PC-9 (cell line): ENCODE results near the gene PPP4R3A. TPM values are rescaled to one million over a fixed set of nuclear protein-coding genes. Genes with fewer than 3 reads are reported as not detected.

ENCODE experiments used
- BruUV-seq: library from RNA; stranded (reverse); fragments of 400-500 nt; replicated peaks from 2 replicates; lab custom pipeline; 2021; lab: Mats Ljungman, UMichigan
- CTCF ChIA-PET: fragments of 300-600 bp; sonication (Branson Sonifier 250); formaldehyde crosslinking; loops from one replicate; lab custom pipeline; 2022; ENCODE audit warnings: antibody characterized with exemption; lab: Charles Lee
- POLR2A ChIA-PET: fragments of 300-600 bp; sonication (Branson Sonifier 250); formaldehyde crosslinking; loops from one replicate; lab custom pipeline; 2022; ENCODE audit warnings: antibody characterized with exemption; ENCODE audit not compliant: unreplicated experiment; lab: Charles Lee
- DNase-seq, 2 experiments: peaks; one replicate each; pipeline versions ENCODE4 v3.0.0 to v3.0.0-alpha.2; 2015 to 2022; ENCODE audit warnings: mixed read lengths in 1 of 2
- H2AFZ ChIP-seq: fragments of 200-600 bp; sonication (generic); 2 replicates; pipeline ENCODE4 v1.8.1; 2017; ENCODE audit warnings: antibody characterized with exemption
- H3F3A ChIP-seq: fragments of 200-600 bp; sonication (generic); 2 replicates; pipeline ENCODE4 v1.8.1; 2017; ENCODE audit warnings: antibody characterized with exemption, mild to moderate bottlenecking, low read depth; ENCODE audit not compliant: insufficient read depth
- H3K27ac ChIP-seq: fragments of 200-600 bp; sonication (generic); 2 replicates; pipeline ENCODE4 v1.6.1; 2016; ENCODE audit warnings: mixed run types
- H3K27me3 ChIP-seq: fragments of 200-600 bp; sonication (generic); 2 replicates; pipeline ENCODE4 v1.6.1; 2016; ENCODE audit warnings: low read depth, mixed run types; ENCODE audit not compliant: insufficient read depth
- H3K36me3 ChIP-seq: fragments of 200-600 bp; sonication (generic); 2 replicates; pipeline ENCODE4 v1.6.1; 2016; ENCODE audit warnings: low read depth, mixed run types
- H3K4me1 ChIP-seq: fragments of 200-600 bp; sonication (generic); replicated peaks from 2 replicates; pipeline ENCODE4 v1.6.1; 2016; ENCODE audit warnings: mixed run types; ENCODE audit not compliant: insufficient read depth
- H3K4me2 ChIP-seq: fragments of 200-600 bp; sonication (generic); 2 replicates; pipeline ENCODE4 v1.6.1; 2017; ENCODE audit warnings: mixed run types
- H3K4me3 ChIP-seq: fragments of 200-600 bp; sonication (generic); 2 replicates; pipeline ENCODE4 v1.6.1; 2016; ENCODE audit warnings: mixed run types
- H3K79me2 ChIP-seq: fragments of 200-600 bp; sonication (generic); 2 replicates; pipeline ENCODE4 v1.6.1; 2017; ENCODE audit warnings: low read depth, mixed run types
- H3K9me2 ChIP-seq: fragments of 200-600 bp; sonication (generic); 2 replicates; pipeline ENCODE4 v1.8.1; 2017; ENCODE audit warnings: mild to moderate bottlenecking; ENCODE audit not compliant: insufficient read depth
- H3K9me3 ChIP-seq: fragments of 200-600 bp; sonication (generic); 2 replicates; pipeline ENCODE4 v1.8.1; 2016; ENCODE audit warnings: low read depth; ENCODE audit not compliant: insufficient read depth
- H4K20me1 ChIP-seq: fragments of 200-600 bp; sonication (generic); 2 replicates; pipeline ENCODE4 v1.8.1; 2017; ENCODE audit not compliant: insufficient read depth
- EZH2 ChIP-seq: fragments of 200-600 bp; sonication (generic); IDR thresholded peaks from 2 replicates; pipeline ENCODE4 v1.8.0; 2017; ENCODE audit warnings: antibody characterized with exemption, low read depth
- intact Hi-C: fragments of 100-400 bp; cut with micrococcal nuclease; formaldehyde crosslinking; loops from one replicate; pipeline ENCODE4 v1.10.0; 2022; ENCODE audit not compliant: unreplicated experiment
- total RNA-seq: library from RNA; stranded (reverse); gene quantifications from 2 replicates; pipeline ENCODE4 v1.2.3, GENCODE V29; 2021
- TF ChIP-seq, protein P1 (sequence below): fragments of 200-600 bp; sonication (generic); conservative IDR thresholded peaks from 2 replicates; pipeline ENCODE4 v1.6.1; 2017; ENCODE audit warnings: mixed run types, antibody characterized with exemption, mild to moderate bottlenecking, moderate library complexity

The PPP4R3A gene
- total RNA-seq, 1 experiment from 2014 or later, result 14.8 TPM

DNA sequence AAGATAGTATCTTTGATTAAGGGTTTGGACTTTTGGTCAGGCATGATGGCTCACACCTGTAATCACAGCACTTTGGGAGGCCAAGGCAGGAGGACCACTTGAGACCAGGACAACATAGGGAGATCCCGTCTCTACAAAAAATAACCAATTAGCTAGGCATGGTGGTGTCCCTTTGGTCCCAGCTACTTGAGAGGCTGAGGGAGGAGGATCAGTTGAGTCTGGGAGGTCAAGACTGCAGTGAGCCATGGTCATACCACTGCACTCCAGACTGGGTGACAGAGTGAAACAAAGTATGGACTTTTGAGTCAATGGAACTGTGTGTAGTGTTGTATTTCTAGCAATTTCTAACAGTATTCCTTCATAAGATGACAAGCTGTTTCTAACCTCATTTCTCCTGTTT, 53.8 kb downstream of the PPP4R3A start:
- Histone ChIP-seq H4K20me1 (no peaks in the 10 kb centered on the region), H3K4me3 (no peak overlapping the region), H3F3A (no peaks in the 10 kb centered on the region), H3K4me2 (no peak overlapping the region), H3K4me1 (no peaks in the 10 kb centered on the region), H3K27me3 (no peaks in the 10 kb centered on the region), H2AFZ (no peak overlapping the region), H3K79me2 (no peaks in the 10 kb centered on the region), H3K9me2 (no peaks in the 10 kb centered on the region), H3K9me3 (no peaks in the 10 kb centered on the region), H3K36me3 (no peaks in the 10 kb centered on the region), H3K27ac (no peak overlapping the region)
- no peak for DNase-seq
- CTCF ChIA-PET, result no interaction called here
- POLR2A ChIA-PET, result no interaction called here
- intact Hi-C loops, result no loop called here
- BruUV-seq, result no TSS peak
- TF ChIP-seq EZH2, result no peak
- TF ChIP-seq, protein P1, sequence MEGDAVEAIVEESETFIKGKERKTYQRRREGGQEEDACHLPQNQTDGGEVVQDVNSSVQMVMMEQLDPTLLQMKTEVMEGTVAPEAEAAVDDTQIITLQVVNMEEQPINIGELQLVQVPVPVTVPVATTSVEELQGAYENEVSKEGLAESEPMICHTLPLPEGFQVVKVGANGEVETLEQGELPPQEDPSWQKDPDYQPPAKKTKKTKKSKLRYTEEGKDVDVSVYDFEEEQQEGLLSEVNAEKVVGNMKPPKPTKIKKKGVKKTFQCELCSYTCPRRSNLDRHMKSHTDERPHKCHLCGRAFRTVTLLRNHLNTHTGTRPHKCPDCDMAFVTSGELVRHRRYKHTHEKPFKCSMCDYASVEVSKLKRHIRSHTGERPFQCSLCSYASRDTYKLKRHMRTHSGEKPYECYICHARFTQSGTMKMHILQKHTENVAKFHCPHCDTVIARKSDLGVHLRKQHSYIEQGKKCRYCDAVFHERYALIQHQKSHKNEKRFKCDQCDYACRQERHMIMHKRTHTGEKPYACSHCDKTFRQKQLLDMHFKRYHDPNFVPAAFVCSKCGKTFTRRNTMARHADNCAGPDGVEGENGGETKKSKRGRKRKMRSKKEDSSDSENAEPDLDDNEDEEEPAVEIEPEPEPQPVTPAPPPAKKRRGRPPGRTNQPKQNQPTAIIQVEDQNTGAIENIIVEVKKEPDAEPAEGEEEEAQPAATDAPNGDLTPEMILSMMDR, result no peak

DNA sequence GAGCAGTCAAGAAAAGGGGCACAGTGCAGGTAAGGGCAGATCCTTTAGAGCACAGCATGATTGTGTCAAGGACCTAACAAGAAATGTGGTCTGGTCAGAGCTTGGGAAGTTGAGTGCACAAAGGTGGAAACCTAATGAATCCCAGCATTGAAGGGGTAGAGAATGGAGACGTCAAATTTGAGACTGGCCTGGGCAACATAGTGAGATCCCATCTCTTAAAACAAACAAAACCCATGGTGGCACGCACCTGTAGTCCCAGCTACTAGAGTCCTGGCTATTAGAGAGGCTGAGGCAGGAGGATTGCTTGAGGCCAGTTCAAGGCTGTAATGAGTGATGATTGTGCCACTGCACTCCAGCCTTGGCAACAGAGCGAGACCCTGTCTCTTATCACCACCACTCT, 55.5 kb downstream of the PPP4R3A start:
- CTCF ChIA-PET, result no interaction called here
- POLR2A ChIA-PET, result no interaction called here

DNA sequence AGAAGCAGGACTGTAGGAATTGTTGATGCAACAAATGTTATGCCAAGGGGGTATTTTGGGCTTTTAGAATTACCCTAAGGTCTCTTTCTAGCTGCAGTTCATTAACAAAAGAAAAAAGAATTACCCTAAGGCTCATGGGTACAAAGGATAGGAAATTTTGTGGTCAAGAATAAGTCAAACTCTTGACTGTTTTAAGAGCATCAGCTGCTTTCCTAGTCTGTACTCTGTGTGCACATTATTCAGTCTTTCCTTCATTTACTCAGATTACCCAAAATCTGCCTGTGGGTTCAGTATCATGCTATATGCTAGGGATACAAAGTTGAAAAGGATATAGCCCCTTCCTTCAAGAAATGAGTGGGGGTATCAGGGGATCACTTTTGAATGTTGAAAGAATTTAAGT, 56.0 kb downstream of the PPP4R3A start:
- Histone ChIP-seq H3K79me2 (no peaks in the 10 kb centered on the region), H3K9me2 (no peaks in the 10 kb centered on the region), H2AFZ (no peak overlapping the region), H4K20me1 (no peaks in the 10 kb centered on the region), H3K4me2 (no peak overlapping the region), H3K4me1 (no peaks in the 10 kb centered on the region), H3K27ac (no peak overlapping the region), H3K4me3 (no peak overlapping the region), H3K36me3 (no peaks in the 10 kb centered on the region), H3K9me3 (no peaks in the 10 kb centered on the region), H3K27me3 (no peaks in the 10 kb centered on the region), H3F3A (no peaks in the 10 kb centered on the region)
- POLR2A ChIA-PET, result no interaction called here
- no TSS peak for BruUV-seq
- TF ChIP-seq, protein P1, result no peak
- no peak for TF ChIP-seq EZH2
- DNase-seq, result no peak
- intact Hi-C loops, result no loop called here
- CTCF ChIA-PET, result no interaction called here

More for the DNA sequence above, 55.5 kb downstream of the PPP4R3A start:
- Histone ChIP-seq H3K4me1 (no peaks in the 10 kb centered on the region), H3K4me3 (no peak overlapping the region), H3K9me3 (no peaks in the 10 kb centered on the region), H3F3A (no peaks in the 10 kb centered on the region), H3K79me2 (no peaks in the 10 kb centered on the region), H3K36me3 (no peaks in the 10 kb centered on the region), H4K20me1 (no peaks in the 10 kb centered on the region), H3K9me2 (no peaks in the 10 kb centered on the region), H3K27ac (no peak overlapping the region), H3K4me2 (no peak overlapping the region), H3K27me3 (no peaks in the 10 kb centered on the region), H2AFZ (no peak overlapping the region)
- no TSS peak for BruUV-seq
- no peak for TF ChIP-seq EZH2
- TF ChIP-seq, protein P1, result no peak
- no peak for DNase-seq
- intact Hi-C loops, result no loop called here
